Lower leg skin (tissue), 3 donors: ENCODE data around the gene ASPSCR1.

Source experiments
- CTCF ChIP-seq, 3 donors: fragments of 450-650 bp; IDR thresholded peaks; one replicate each; pipeline ENCODE4 v1.5.1; 2016; ENCODE audit warnings: antibody characterized with exemption in 3 of 3, mild to moderate bottlenecking in 3 of 3, moderate library complexity in 2 of 3
- POLR2A ChIP-seq, 2 donors: fragments of 450-650 bp; IDR thresholded peaks; one replicate each; pipeline ENCODE4 v1.6.1; 2016 to 2017; ENCODE audit warnings: antibody characterized with exemption in 2 of 2, mild to moderate bottlenecking in 1 of 2, moderate library complexity in 1 of 2

GRCh38 chr17:82018152-82018988 lies 40.9 kb downstream of the ASPSCR1 start:
- no peak for TF ChIP-seq CTCF (IDR thresholded peaks at IDR 0.05)
- no peak for TF ChIP-seq POLR2A (IDR thresholded peaks at IDR 0.05)
